GM23338 (cell line): Measurements from ENCODE around the gene HHIPL1.

Experiments
- CREB1 ChIP-seq: fragments of 250-450 bp; sonication (Bioruptor Pico); IDR thresholded peaks from 2 replicates; pipeline ENCODE4 v1.5.0; 2020; ENCODE audit warnings: low read depth, mild to moderate bottlenecking, moderate library complexity
- CTCF ChIP-seq, 2 experiments: fragments of 200-600 bp in 1 of 2; sonication (generic) in 1 of 2; conservative IDR thresholded peaks; 2 replicates each; pipeline versions ENCODE4 v1.5.1 to v1.6.1; 2016 to 2017; ENCODE audit warnings: antibody characterized with exemption in 2 of 2, low read depth in 2 of 2, mild to moderate bottlenecking in 2 of 2, moderate library complexity in 1 of 2
- ETS1 ChIP-seq: IDR thresholded peaks from 2 replicates; pipeline ENCODE4 v1.6.1; 2016; ENCODE audit warnings: antibody characterized with exemption
- EZH2 ChIP-seq: fragments of 200-600 bp; sonication (generic); IDR thresholded peaks from one replicate; pipeline ENCODE4 v1.8.0; 2017; ENCODE audit warnings: antibody characterized with exemption, mild to moderate bottlenecking, low read depth; ENCODE audit not compliant: unreplicated experiment
- EZH2phosphoT487 ChIP-seq: fragments of 200-600 bp; sonication (generic); IDR thresholded peaks from one replicate; pipeline ENCODE4 v1.8.1; 2018; ENCODE audit warnings: antibody characterized with exemption; ENCODE audit not compliant: unreplicated experiment
- JUNB ChIP-seq: IDR thresholded peaks from one replicate; pipeline ENCODE4 v1.6.1; 2016; ENCODE audit warnings: antibody characterized with exemption; ENCODE audit not compliant: unreplicated experiment
- NANOG ChIP-seq: IDR thresholded peaks from 2 replicates; pipeline ENCODE4 v1.6.1; 2016; ENCODE audit warnings: antibody characterized with exemption, borderline replicate concordance
- POLR2AphosphoS5 ChIP-seq: IDR thresholded peaks from 2 replicates; pipeline ENCODE4 v1.6.1; 2016; ENCODE audit warnings: antibody characterized with exemption, low read depth
- REST ChIP-seq: IDR thresholded peaks from one replicate; pipeline ENCODE4 v1.6.1; 2018; ENCODE audit warnings: antibody characterized with exemption; ENCODE audit not compliant: unreplicated experiment
- STAT1 ChIP-seq: IDR thresholded peaks from one replicate; pipeline ENCODE4 v1.6.1; 2016; ENCODE audit warnings: antibody characterized with exemption; ENCODE audit not compliant: unreplicated experiment
- ZNF331 ChIP-seq: fragments of 250-450 bp; sonication (Bioruptor Pico); IDR thresholded peaks from 2 replicates; pipeline ENCODE4 v1.5.0; 2020; ENCODE audit warnings: low read depth, mild to moderate bottlenecking, moderate library complexity
- ZNF462 ChIP-seq: fragments of 250-450 bp; sonication (Bioruptor Pico); IDR thresholded peaks from 2 replicates; pipeline ENCODE4 v1.5.0; 2020; ENCODE audit warnings: mild to moderate bottlenecking, moderate library complexity

DNA sequence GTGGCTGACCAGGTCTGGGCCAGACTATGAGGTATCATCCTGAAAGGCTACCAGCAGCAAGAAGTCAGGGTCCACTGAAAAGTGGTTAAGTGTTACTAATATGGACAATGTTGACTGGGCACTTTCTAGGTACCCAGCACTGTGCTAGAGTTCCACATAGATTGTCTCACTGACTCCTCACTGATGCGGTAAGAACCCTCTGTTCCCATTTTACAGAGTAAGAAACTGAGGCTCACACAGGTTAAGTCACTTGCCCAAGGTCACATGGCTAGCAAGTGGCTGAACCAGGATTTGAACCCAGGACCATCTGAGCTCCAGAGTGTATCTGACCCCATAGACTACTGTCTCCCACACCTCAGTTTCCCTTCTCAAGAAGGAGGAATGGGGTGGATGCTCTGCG lies 36.3 kb upstream of the HHIPL1 start:
- TF ChIP-seq CTCF (conservative IDR thresholded peaks at IDR 0.05; ENCODE audit: low read depth in 2 of 2) = no peak
- no peak for TF ChIP-seq NANOG
- TF ChIP-seq POLR2AphosphoS5 = no peak
- TF ChIP-seq REST = no peak
- TF ChIP-seq CREB1 (CRISPR knock-in tag) = no peak
- no peak for TF ChIP-seq EZH2phosphoT487
- TF ChIP-seq ETS1 = no peak
- no peak for TF ChIP-seq EZH2
- TF ChIP-seq ZNF331 (CRISPR knock-in tag) = no peak
- no peak for TF ChIP-seq JUNB
- no peak for TF ChIP-seq STAT1
- TF ChIP-seq ZNF462 (CRISPR knock-in tag) = no peak
